Natural killer cell (primary cell): ENCODE measurements around the gene ROR1. TPM values are rescaled to one million over a fixed set of nuclear protein-coding genes. Genes with fewer than 3 reads are reported as not detected.

Experiments
- ATAC-seq, 3 donors: fragments of 150-1000 bp in 2 of 3; fragments of 200-7000 bp in 1 of 3; cut with Tn5 transposase; 1 replicate in 1 of 3; 2 replicates in 2 of 3; pipeline ENCODE4 v1.10.0; 2021; ENCODE audit warnings: mild to moderate bottlenecking in 2 of 3, moderate library complexity in 2 of 3
- DNase-seq, 2 donors: peaks; one replicate each; pipeline versions ENCODE4 v3.0.0 to v3.0.0-alpha.2; 2013 to 2021; ENCODE audit warnings: mixed read lengths in 1 of 2
- H3K27ac ChIP-seq: one replicate; pipeline ENCODE4 v1.5.1; 2013; ENCODE audit warnings: mild to moderate bottlenecking, low read length
- H3K27me3 ChIP-seq: one replicate; pipeline ENCODE4 v1.6.1; 2013; ENCODE audit warnings: low read length; ENCODE audit not compliant: control insufficient read depth, insufficient read depth
- H3K36me3 ChIP-seq: one replicate; pipeline ENCODE4 v1.6.1; 2013; ENCODE audit warnings: low read length; ENCODE audit not compliant: control insufficient read depth, insufficient read depth
- H3K4me1 ChIP-seq: one replicate; pipeline ENCODE4 v1.6.1; 2013; ENCODE audit warnings: low read length; ENCODE audit not compliant: control insufficient read depth, insufficient read depth
- H3K4me3 ChIP-seq: one replicate; pipeline ENCODE4 v1.5.1; 2013; ENCODE audit warnings: low read length
- H3K9me3 ChIP-seq: one replicate; pipeline ENCODE4 v1.6.1; 2013; ENCODE audit warnings: low read length; ENCODE audit not compliant: control insufficient read depth, insufficient read depth
- H3K27ac Mint-ChIP-seq, 2 donors: one replicate each; pipeline ENCODE4 v1.8.0; 2022; ENCODE audit warnings: mild to moderate bottlenecking in 2 of 2, mixed read lengths in 2 of 2, moderate library complexity in 1 of 2
- H3K27me3 Mint-ChIP-seq, 2 donors: one replicate each; pipeline ENCODE4 v1.8.0; 2022; ENCODE audit warnings: low read depth in 2 of 2, mixed read lengths in 2 of 2
- H3K36me3 Mint-ChIP-seq: one replicate; pipeline ENCODE4 v1.8.0; 2022; ENCODE audit warnings: mixed read lengths
- H3K4me1 Mint-ChIP-seq, 2 donors: one replicate each; pipeline ENCODE4 v1.8.0; 2022; ENCODE audit warnings: mixed read lengths in 2 of 2
- H3K4me3 Mint-ChIP-seq: one replicate; pipeline ENCODE4 v1.8.0; 2022; ENCODE audit warnings: mild to moderate bottlenecking, moderate library complexity, mixed read lengths
- H3K9me3 Mint-ChIP-seq, 2 donors: one replicate each; pipeline ENCODE4 v1.8.0; 2022; ENCODE audit warnings: mixed read lengths in 2 of 2
- CTCF ChIP-seq: fragments of 200-600 bp; IDR thresholded peaks from one replicate; pipeline ENCODE4 v1.8.0; 2022; ENCODE audit warnings: antibody characterized with exemption
- WGBS: methylation state at CpG from one replicate; pipeline ENCODE4 v1.1.7; 2013; ENCODE audit warnings: missing lambda C conversion rate; ENCODE audit not compliant: insufficient coverage; 5-methylcytosine and 5-hydroxymethylcytosine counted together
- intact Hi-C: fragments of 100-400 bp; cut with micrococcal nuclease; formaldehyde crosslinking; loops from one replicate; pipeline ENCODE4 v1.14.2; 2022
- total RNA-seq, 4 donors: library from RNA; stranded (reverse); fragments of 120-200 nt in 1 of 4; gene quantifications; one replicate each; pipeline versions ENCODE4 v1.2.3 to v1.2.4, GENCODE V29; 2013 to 2022

Gene ROR1
- under 1 TPM; 0.05 to 0.35 (median 0.27) TPM for total RNA-seq
- total RNA-seq (2013): 2.6 TPM

- intact Hi-C loops: no loop called here
- peak within 1 kb of the TSS; percentile 38 for H3K4me3 ChIP-seq
Observed at GRCh38 chr1:63773815-63774616, at the start of gene ROR1. Gene ROR1, plus strand, starts transcription at chr1:63774017.

DNA sequence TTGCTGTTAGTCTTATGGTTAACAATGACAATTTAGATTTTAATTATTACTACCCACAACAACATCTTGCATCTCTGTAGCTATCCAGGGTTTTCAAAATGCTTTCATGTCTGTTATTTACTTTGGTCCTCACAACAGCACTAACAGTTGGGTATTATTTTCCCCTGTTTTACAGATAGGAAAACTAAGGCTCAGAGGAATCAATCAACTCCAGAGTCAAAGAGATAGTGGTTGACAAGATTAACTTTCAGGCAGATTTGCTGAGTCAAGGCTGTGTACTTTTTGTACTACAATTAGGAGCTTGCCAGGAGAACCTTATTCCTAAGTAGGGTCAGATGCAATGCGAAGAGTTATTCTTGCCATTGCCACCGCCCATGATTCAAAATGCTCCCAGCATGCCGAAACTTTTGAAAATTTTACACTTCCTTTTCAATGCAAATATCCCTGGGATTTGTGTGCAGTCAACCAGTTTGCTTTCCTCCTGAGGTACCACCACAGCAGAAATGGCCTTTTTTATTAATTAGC lies 49.4 kb upstream of the ROR1 start:
- ATAC-seq (no peak), DNase-seq (no peak)
- TF ChIP-seq CTCF: no peak
- Histone ChIP-seq H3K36me3 (no peaks in the 10 kb centered on the region), H3K27me3 (no peaks in the 10 kb centered on the region), H3K4me1 (no peaks in the 10 kb centered on the region), H3K9me3 (no peaks in the 10 kb centered on the region), H3K4me3 (no peak overlapping the region), H3K27ac (no peak overlapping the region)
- intact Hi-C loops: no loop called here
- no peak overlapping the region for H3K4me3 Mint-ChIP-seq
- no peaks in the 10 kb centered on the region for H3K9me3 Mint-ChIP-seq
- no peak overlapping the region for H3K27ac Mint-ChIP-seq
- WGBS: 94% methylated on average over 3 of the region's 3 CpGs
- no peaks in the 10 kb centered on the region for H3K4me1 Mint-ChIP-seq
- no peaks in the 10 kb centered on the region for H3K36me3 Mint-ChIP-seq
- no peaks in the 10 kb centered on the region for H3K27me3 Mint-ChIP-seq

More at GRCh38 chr1:63773815-63774616, at the start of gene ROR1:
- H3K27me3 Mint-ChIP-seq: peaks cover 56 to 57% of the 10 kb centered on the region in 2 donors
- WGBS: 1% methylated on average over 99 of the region's 99 CpGs
- H3K27ac Mint-ChIP-seq: no peak within 1 kb of the TSS
- peaks cover 24% of the 10 kb centered on the region for H3K27me3 ChIP-seq
- H3K27ac ChIP-seq: no peak within 1 kb of the TSS
- peak in 1 of 2 donors; percentile 38 for DNase-seq
- no peak for TF ChIP-seq CTCF
- no peaks in the 10 kb centered on the region for H3K36me3 ChIP-seq
- ATAC-seq: peak; percentile 60 to 86 (median 64)
- H3K4me1 ChIP-seq: peaks cover 12% of the 10 kb centered on the region
- no peaks in the 10 kb centered on the region for H3K9me3 ChIP-seq
- no peaks in the 10 kb centered on the region for H3K9me3 Mint-ChIP-seq
- peaks cover 7 to 18% of the 10 kb centered on the region in 2 donors for H3K4me1 Mint-ChIP-seq
- H3K36me3 Mint-ChIP-seq: no peaks in the 10 kb centered on the region
- peak within 1 kb of the TSS; percentile 82 for H3K4me3 Mint-ChIP-seq

GRCh38 chr1:63728611-63729226 lies 45.1 kb upstream of the ROR1 start:
- no peak for TF ChIP-seq CTCF
- H3K27ac Mint-ChIP-seq: no peak overlapping the region
- Histone ChIP-seq H3K4me1 (no peaks in the 10 kb centered on the region), H3K4me3 (no peak overlapping the region), H3K36me3 (no peaks in the 10 kb centered on the region), H3K27ac (no peak overlapping the region), H3K27me3 (no peaks in the 10 kb centered on the region), H3K9me3 (no peaks in the 10 kb centered on the region)
- 85% methylated on average over 8 of the region's 8 CpGs for WGBS
- no peak for ATAC-seq
- H3K4me3 Mint-ChIP-seq: no peak overlapping the region
- DNase-seq: no peak
- intact Hi-C loops: no loop called here
- H3K27me3 Mint-ChIP-seq: no peaks in the 10 kb centered on the region
- no peaks in the 10 kb centered on the region for H3K4me1 Mint-ChIP-seq
- no peaks in the 10 kb centered on the region for H3K36me3 Mint-ChIP-seq
- H3K9me3 Mint-ChIP-seq: no peaks in the 10 kb centered on the region
